NT2/D1 (cell line): Measurements from ENCODE around the gene GREB1.

Experiments
- DNase-seq: peaks from one replicate; pipeline ENCODE4 v3.0.0-alpha.2; 2011; ENCODE audit warnings: low read depth, low spot score
- H3K27me3 ChIP-seq: 2 replicates; pipeline ENCODE4 v1.6.0; 2011; ENCODE audit warnings: mild to moderate bottlenecking; ENCODE audit not compliant: insufficient read length, insufficient read depth
- H3K36me3 ChIP-seq: 2 replicates; pipeline ENCODE4 v1.6.1; 2011; ENCODE audit warnings: mild to moderate bottlenecking, low read length, mixed read lengths; ENCODE audit not compliant: insufficient read depth, insufficient read length
- H3K4me1 ChIP-seq: 2 replicates; pipeline ENCODE4 v1.5.1; 2011; ENCODE audit not compliant: insufficient read depth, insufficient read length
- H3K4me3 ChIP-seq: 2 replicates; pipeline ENCODE4 v1.5.1; 2011; ENCODE audit warnings: low read depth; ENCODE audit not compliant: insufficient read length
- H3K9ac ChIP-seq: 2 replicates; pipeline ENCODE4 v1.6.0; 2011; ENCODE audit warnings: low read depth; ENCODE audit not compliant: insufficient read length
- H3K9me3 ChIP-seq: 2 replicates; pipeline ENCODE4 v1.5.1; 2011; ENCODE audit warnings: mild to moderate bottlenecking, low read length; ENCODE audit not compliant: insufficient read depth
- SUZ12 ChIP-seq: IDR thresholded peaks from 2 replicates; pipeline ENCODE4 v1.6.1; 2011; ENCODE audit not compliant: insufficient read length, insufficient read depth; ENCODE audit errors: extremely low read depth
- YY1 ChIP-seq: IDR thresholded peaks from 2 replicates; pipeline ENCODE4 v1.6.1; 2011; ENCODE audit not compliant: insufficient read length, insufficient read depth
- ZNF274 ChIP-seq: IDR thresholded peaks from 2 replicates; pipeline ENCODE4 v1.6.1; 2011; ENCODE audit warnings: mild to moderate bottlenecking, low read depth, low read length

Gene GREB1

DNA sequence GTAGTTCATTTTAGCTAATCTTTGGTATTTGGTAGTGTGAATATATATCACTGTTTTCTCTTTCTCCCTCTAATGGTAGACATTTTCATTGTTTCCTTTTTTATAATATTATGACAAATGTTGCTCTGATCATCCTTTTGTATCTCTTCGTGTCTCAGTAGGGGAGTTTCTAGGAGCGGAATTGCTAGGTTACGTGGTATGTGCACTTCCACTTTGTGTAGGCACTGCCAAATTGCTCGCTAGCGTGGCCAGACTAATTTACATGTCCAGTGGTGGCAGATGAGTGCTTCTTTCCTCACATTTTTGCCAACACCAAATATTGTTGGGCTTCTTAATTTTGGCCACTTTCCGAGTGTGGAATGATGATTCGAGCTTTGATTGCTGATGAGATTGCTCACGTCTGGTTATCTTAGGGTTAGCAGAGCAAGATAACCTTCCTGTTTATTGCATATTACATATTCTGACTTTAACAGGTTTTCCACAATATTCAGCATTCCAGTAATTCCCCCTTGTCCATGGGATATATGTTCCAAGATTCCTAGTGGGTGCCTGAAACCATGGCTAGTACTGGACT, 30.4 kb upstream of the GREB1 start:
- no peaks in the 10 kb centered on the region for H3K36me3 ChIP-seq
- H3K9ac ChIP-seq, result no peak overlapping the region
- H3K9me3 ChIP-seq, result peaks cover 14% of the 10 kb centered on the region; the same call in 1 of the 2 replicates
- no peak overlapping the region for H3K4me3 ChIP-seq
- no peak for TF ChIP-seq ZNF274
- TF ChIP-seq SUZ12, result no peak
- no peak for TF ChIP-seq YY1
- H3K4me1 ChIP-seq, result peaks cover 3% of the 10 kb centered on the region
- H3K27me3 ChIP-seq, result no peaks in the 10 kb centered on the region
- DNase-seq, result no peak

DNA sequence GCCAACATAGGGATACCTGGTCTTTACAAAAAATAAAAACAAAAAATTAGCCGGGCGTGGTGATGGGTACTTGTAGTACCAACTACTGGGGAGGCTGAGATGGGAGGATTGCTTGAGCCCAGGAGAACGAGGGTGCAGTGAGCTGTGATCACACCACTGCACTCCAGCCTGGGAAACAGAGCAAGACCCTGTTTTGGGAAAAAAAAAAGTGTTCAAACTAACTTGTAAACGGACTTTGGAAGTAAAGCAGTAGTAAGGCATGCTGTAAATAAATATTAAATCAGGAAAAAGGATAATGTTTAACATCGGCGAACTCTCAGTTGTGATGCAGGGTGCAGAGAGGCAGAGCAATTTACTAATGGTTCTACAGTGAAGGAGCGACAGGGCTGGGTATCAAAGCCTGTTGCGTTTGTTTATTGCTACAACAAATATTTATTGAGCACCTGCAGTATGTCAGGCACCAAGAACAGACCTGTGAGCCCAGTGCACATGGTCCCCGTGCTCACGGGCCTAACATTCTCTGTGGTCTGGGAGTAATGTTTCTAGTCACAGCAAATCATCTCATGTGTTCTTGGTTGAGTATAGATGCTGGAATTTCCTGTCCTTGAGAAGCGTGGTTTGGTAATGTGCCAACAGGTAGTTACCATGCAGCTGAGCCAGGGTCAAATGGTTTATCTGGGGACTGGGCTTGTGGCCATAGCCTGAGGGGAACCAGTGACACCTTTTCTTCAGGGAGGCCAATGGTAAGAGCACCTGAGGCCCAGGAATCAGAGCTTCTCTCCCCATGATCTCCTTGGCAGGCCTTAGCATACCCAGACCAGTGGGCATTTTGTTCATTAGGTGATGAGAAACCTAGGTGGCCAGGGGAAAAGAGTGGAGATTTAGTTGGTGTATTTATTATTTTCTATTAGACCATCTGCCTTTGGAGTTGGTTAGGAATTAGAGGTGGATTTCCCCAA, 27.9 kb upstream of the GREB1 start:
- peaks cover 14% of the 10 kb centered on the region; the same call in 1 of the 2 replicates for H3K9me3 ChIP-seq
- no peak for DNase-seq
- H3K9ac ChIP-seq, result no peak overlapping the region
- H3K27me3 ChIP-seq, result no peaks in the 10 kb centered on the region
- H3K4me1 ChIP-seq, result no peaks in the 10 kb centered on the region
- H3K4me3 ChIP-seq, result no peak overlapping the region
- H3K36me3 ChIP-seq, result no peaks in the 10 kb centered on the region
- no peak for TF ChIP-seq SUZ12
- TF ChIP-seq ZNF274, result no peak
- no peak for TF ChIP-seq YY1

DNA sequence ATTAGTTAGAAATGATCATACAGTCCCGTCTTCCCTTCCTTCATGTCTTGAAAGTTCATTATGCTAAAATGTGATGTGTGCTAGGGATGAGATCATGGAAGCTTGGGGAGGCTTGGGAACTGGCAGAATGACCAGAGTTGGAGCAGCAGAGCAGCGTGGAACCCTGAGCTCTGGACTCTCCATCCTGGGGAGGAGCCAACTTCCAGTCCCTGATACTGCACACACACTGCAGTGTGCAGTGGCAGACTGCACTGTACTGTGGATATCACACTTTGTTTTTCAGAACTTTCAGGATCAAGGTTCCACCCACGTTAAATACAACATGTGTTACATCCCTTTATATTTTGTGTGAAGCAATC, 27.3 kb upstream of the GREB1 start:
- Histone ChIP-seq H3K4me1 (no peaks in the 10 kb centered on the region), H3K27me3 (no peaks in the 10 kb centered on the region), H3K9ac (no peak overlapping the region), H3K36me3 (no peaks in the 10 kb centered on the region), H3K4me3 (no peak overlapping the region), H3K9me3 (peaks cover 14% of the 10 kb centered on the region; the same call in 1 of the 2 replicates)
- DNase-seq, result no peak
- TF ChIP-seq ZNF274, result no peak
- TF ChIP-seq YY1, result no peak
- TF ChIP-seq SUZ12, result no peak

DNA sequence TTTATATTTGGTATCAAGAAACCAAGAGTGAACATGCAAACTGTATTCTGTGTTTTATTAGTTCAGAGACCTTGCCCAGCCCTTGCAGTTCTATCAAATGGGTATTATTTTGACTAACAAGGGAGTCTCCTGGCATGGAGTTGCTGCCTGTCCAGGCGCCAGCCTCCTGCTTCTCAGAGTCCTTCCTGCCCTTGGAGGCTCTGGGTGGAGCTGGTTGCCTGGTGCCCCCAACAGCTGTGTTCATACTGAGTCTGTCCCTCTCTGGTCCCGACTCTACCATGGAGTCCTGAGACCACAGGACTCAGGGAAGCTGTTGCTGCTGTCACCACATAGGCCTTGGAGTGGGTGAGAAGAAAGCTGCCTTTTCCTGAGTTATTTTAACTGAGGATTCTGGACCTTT, 26.3 kb upstream of the GREB1 start:
- Histone ChIP-seq H3K4me3 (no peak overlapping the region), H3K4me1 (no peaks in the 10 kb centered on the region), H3K9me3 (peaks cover 13% of the 10 kb centered on the region; the same call in 1 of the 2 replicates), H3K36me3 (no peaks in the 10 kb centered on the region), H3K9ac (no peak overlapping the region), H3K27me3 (no peaks in the 10 kb centered on the region)
- no peak for TF ChIP-seq SUZ12
- no peak for TF ChIP-seq YY1
- no peak for TF ChIP-seq ZNF274
- DNase-seq, result no peak

DNA sequence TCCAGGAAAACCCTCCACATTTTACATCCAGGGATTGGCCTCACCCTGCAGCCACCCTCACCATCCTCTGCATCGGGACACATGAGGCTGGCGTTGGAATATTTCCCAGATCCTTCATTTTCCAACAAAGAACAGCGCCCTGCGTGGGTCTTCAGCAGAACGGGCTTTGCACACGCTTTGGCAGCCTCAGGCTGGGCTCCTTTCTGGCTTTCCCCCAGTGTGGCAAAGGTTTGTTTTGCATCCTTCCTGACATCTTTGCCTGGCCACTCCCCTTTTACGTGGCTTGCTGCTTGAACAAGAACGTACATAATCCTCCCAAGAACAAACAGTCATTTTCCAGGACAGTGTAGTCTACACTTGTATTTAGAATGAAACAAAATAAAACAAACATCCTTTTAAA, 25.6 kb upstream of the GREB1 start:
- no peaks in the 10 kb centered on the region for H3K4me1 ChIP-seq
- DNase-seq, result no peak
- no peak overlapping the region for H3K9ac ChIP-seq
- TF ChIP-seq YY1 (no peak), ZNF274 (no peak), SUZ12 (no peak)
- no peak overlapping the region for H3K4me3 ChIP-seq
- no peaks in the 10 kb centered on the region for H3K27me3 ChIP-seq
- H3K9me3 ChIP-seq, result 0 out of 2 replicates have a peak, but pooled peaks cover 5% of the 10 kb centered on the region
- no peaks in the 10 kb centered on the region for H3K36me3 ChIP-seq

DNA sequence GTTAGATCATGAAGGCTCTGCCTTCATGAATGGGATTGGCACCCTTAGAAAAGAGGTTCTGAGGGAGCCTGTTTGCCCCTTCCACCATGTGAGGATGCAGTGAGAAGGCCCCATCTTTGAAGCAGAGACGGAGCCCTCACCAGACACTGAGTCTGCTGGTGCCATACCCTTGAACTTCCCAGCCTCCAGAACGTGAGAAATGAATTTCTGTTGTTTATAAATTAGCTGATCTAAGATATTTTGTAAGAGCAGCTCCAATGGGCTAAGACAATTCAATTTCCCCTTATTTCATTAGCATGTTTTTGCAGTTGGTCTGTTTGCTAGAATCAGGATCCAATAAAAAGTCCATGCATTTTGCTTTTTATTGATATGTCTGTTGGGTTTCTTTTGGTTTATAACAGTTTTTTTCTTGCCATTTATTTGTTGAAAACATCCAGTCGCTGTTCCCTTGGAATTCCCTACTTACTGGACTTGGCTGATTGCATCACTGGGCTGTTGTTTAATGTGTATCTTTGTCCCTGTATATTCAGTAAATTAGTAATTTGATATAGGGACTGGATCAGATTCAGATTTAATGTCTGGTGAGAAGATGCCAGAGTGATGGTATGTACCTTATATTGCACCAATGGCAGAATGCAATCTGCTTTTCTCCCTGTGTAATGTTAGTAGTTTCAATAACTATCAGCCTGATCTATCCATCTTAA, 24.0 kb upstream of the GREB1 start:
- H3K27me3 ChIP-seq, result no peaks in the 10 kb centered on the region
- no peaks in the 10 kb centered on the region for H3K9me3 ChIP-seq
- no peaks in the 10 kb centered on the region for H3K36me3 ChIP-seq
- no peak overlapping the region for H3K9ac ChIP-seq
- DNase-seq, result no peak
- H3K4me3 ChIP-seq, result no peak overlapping the region
- TF ChIP-seq SUZ12 (no peak), ZNF274 (no peak), YY1 (no peak)
- no peaks in the 10 kb centered on the region for H3K4me1 ChIP-seq

DNA sequence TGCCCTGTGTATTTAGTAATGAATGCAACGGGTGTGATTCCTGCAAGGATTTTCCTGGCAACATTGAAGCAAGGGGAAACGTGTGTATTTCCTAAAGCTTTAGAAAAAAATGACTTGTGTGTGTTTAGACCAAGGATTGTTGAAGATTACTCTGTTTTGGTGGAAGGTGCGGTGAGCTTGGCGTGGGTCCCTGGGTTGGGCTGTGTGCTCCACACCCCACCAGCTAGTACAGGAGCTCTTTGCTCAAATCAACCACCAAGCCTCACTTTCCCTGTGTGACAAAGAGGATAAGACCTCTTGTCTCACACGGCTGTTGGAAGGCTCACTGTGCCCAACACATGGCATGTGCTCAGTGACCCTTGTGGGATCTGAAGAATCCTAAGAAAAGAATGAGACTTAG, 21.4 kb upstream of the GREB1 start:
- Histone ChIP-seq H3K9ac (no peak overlapping the region), H3K36me3 (no peaks in the 10 kb centered on the region), H3K4me3 (no peak overlapping the region), H3K9me3 (no peaks in the 10 kb centered on the region), H3K27me3 (no peaks in the 10 kb centered on the region), H3K4me1 (no peaks in the 10 kb centered on the region)
- DNase-seq, result no peak
- TF ChIP-seq SUZ12 (no peak), YY1 (no peak), ZNF274 (no peak)
